ENCODE results near the gene NUDT3.

DNA sequence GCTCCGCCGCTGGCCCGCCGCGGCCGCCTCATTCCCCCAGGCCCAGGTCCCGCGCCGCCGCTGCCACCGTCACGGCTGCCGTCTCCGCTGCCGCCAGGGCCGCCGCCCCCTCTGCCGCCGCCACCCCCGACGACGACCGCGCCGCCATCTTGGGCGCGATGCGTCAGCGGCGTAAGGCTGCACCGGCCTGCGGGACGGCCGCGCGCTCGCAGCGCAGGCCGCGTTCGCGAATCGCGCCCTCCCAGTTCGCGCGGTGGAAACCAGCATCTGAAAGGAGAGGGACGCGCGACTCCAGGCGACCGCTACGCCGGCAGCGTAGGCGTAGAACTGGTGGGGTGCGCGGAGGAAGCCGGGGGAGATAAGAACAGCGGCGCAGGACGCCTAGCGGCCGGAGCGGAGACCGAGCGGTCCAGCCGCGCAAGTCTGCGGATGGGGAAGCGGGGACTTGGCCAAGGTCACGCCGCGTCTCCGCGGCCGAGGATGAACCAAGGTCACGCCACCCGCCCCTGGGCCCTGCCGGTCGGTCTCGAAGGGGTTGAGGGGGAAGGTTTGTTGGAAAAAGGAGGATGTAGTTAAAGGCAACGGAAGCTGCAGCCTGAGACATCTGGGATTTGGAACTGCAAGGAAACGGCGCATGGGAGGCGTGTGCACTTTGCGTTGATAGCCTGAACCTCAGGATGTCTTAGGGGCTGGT, at the start of gene NUDT3:
- TF ChIP-seq EGR1 (conservative IDR thresholded peaks at IDR 0.05), result peak; percentile 97
- no peak for TF ChIP-seq PATZ1 (CRISPR knock-in tag; IDR thresholded peaks at IDR 0.05; ENCODE audit: borderline replicate concordance)
- TF ChIP-seq ZNF449 (CRISPR knock-in tag; IDR thresholded peaks at IDR 0.05), result no peak
- TF ChIP-seq POLR2AphosphoS5 (IDR thresholded peaks at IDR 0.05; ENCODE audit: control insufficient read depth, insufficient read depth, low read depth, low read length), result peak; percentile 57
- TF ChIP-seq ZBTB26 (CRISPR knock-in tag; IDR thresholded peaks at IDR 0.05), result peak; percentile 72; the same call in 1 of the 2 replicates
- TF ChIP-seq DPF2 (IDR thresholded peaks at IDR 0.05), result peak; percentile 48; the same call in 1 of the 2 replicates
- TF ChIP-seq, protein P1, sequence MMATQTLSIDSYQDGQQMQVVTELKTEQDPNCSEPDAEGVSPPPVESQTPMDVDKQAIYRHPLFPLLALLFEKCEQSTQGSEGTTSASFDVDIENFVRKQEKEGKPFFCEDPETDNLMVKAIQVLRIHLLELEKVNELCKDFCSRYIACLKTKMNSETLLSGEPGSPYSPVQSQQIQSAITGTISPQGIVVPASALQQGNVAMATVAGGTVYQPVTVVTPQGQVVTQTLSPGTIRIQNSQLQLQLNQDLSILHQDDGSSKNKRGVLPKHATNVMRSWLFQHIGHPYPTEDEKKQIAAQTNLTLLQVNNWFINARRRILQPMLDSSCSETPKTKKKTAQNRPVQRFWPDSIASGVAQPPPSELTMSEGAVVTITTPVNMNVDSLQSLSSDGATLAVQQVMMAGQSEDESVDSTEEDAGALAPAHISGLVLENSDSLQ (IDR thresholded peaks at IDR 0.05), result no peak
- TF ChIP-seq ARID2 (IDR thresholded peaks at IDR 0.05), result no peak; the same call in 1 of the 2 replicates
- no peak for TF ChIP-seq STAT5B (CRISPR knock-in tag; IDR thresholded peaks at IDR 0.05)
- TF ChIP-seq LARP7 (IDR thresholded peaks at IDR 0.05), result 0 out of 2 replicates have a peak, but pooled peaks have one; percentile 80
- TF ChIP-seq JUND (IDR thresholded peaks at IDR 0.05; ENCODE audit: borderline replicate concordance, low read depth, low read length), result peak; percentile 58; the same call in 1 of the 2 replicates
- peak; percentile 11; the same call in 1 of the 3 replicates for TF ChIP-seq JUND (tag; IDR thresholded peaks at IDR 0.05; ENCODE audit: borderline replicate concordance, low read depth, low read length)
- no peak; a peak in 1 of 4 replicates for TF ChIP-seq ETV6 (IDR thresholded peaks at IDR 0.05; ENCODE audit: borderline replicate concordance in 1 of 2, low read depth in 2 of 2, low read length in 1 of 2)
- 0 out of 2 replicates have a peak, but pooled peaks have one; percentile 57 for TF ChIP-seq ETV6 (CRISPR knock-in tag; IDR thresholded peaks at IDR 0.05; ENCODE audit: borderline replicate concordance)
- 0 out of 2 replicates have a peak, but pooled peaks have one; percentile 27 for TF ChIP-seq ELF4 (CRISPR knock-in tag; IDR thresholded peaks at IDR 0.05)
